Thyroid gland (tissue), 4 donors: Measurements from ENCODE around the gene FAM118A.

ENCODE experiments used
- POLR2A ChIP-seq, 2 donors: fragments of 450-650 bp; IDR thresholded peaks; one replicate each; pipeline ENCODE4 v1.6.1; 2017; ENCODE audit warnings: antibody characterized with exemption in 2 of 2, mild to moderate bottlenecking in 2 of 2, moderate library complexity in 1 of 2
- TF ChIP-seq, protein P1 (sequence below), 6 experiments: fragments of 200-600 bp in 3 of 6; fragments of 450-650 bp in 3 of 6; sonication (generic) in 3 of 6; IDR thresholded peaks; one replicate each; pipeline ENCODE4 v1.5.1; 2016 to 2019; ENCODE audit warnings: antibody characterized with exemption in 6 of 6, mild to moderate bottlenecking in 2 of 6, inconsistent platforms in 1 of 6, moderate library complexity in 1 of 6

DNA sequence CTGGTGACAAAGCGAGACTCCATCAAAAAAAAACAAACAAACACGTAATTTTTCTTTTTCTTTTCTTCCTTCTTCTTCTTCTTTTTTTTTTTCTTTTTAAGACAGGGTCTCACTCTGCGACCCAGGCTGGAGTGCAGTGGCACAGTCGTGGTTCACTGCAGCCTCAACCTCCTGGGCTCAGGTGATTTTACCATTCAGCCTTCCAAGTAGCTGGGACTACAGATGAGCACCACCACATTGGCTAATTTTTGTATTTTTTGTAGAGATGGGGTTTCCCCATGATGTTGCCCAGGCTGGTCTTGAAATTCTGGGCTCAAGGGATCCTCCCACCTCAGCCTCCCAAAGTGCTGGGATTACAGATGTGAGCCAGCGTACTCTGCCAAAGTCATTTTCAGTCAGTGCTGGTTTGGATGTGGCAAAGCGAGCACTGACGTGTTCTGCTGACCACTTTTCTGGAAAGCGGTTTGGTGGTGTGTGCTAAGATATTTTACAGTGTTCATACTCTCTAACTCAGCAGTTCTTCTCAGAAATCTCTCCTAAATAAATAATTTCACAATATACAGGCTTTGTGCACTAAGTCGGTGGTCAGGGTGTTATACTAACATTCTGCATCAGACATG lies 10.7 kb downstream of the FAM118A start:
- no peak for TF ChIP-seq POLR2A (IDR thresholded peaks at IDR 0.05)
- TF ChIP-seq, protein P1, sequence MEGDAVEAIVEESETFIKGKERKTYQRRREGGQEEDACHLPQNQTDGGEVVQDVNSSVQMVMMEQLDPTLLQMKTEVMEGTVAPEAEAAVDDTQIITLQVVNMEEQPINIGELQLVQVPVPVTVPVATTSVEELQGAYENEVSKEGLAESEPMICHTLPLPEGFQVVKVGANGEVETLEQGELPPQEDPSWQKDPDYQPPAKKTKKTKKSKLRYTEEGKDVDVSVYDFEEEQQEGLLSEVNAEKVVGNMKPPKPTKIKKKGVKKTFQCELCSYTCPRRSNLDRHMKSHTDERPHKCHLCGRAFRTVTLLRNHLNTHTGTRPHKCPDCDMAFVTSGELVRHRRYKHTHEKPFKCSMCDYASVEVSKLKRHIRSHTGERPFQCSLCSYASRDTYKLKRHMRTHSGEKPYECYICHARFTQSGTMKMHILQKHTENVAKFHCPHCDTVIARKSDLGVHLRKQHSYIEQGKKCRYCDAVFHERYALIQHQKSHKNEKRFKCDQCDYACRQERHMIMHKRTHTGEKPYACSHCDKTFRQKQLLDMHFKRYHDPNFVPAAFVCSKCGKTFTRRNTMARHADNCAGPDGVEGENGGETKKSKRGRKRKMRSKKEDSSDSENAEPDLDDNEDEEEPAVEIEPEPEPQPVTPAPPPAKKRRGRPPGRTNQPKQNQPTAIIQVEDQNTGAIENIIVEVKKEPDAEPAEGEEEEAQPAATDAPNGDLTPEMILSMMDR (IDR thresholded peaks at IDR 0.05) = no peak
